Measurements from ENCODE around the gene PARD3.

The PARD3 gene

DNA sequence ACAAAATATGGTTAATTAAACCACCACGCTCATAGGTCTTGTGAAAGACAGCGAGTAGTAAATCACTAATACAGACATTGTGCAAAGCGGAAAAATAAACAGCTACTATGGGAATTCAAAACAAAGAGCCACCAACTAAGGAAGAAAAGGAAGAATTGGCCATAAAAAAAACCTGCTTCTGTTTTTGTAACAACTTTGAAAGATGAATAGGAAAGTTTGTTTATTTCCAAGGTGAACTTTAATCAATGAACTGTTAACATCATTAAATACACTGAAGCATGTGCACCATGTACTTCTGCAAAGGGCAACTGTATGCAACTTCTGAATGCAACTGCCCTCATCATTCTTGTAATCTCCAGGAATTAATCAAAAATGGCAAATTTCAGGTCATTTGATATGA lies 651.1 kb downstream of the PARD3 start:
- Histone ChIP-seq H3K27ac (ENCODE audit: low read depth, low read length) (no peak overlapping the region), H3K27me3 (ENCODE audit: control insufficient read depth in 1 of 2, insufficient read depth in 2 of 2, low read length in 2 of 2) (no peaks in the 10 kb centered on the region), H3K4me3 (ENCODE audit: low read depth in 1 of 2, low read length in 2 of 2) (no peak overlapping the region), H3K36me3 (ENCODE audit: insufficient read depth, low read length) (no peaks in the 10 kb centered on the region), H3K9ac (ENCODE audit: low read length) (no peak overlapping the region), H3K4me1 (ENCODE audit: insufficient read depth, low read length) (no peaks in the 10 kb centered on the region), H3K9me3 (ENCODE audit: low read length) (no peaks in the 10 kb centered on the region)

- Histone ChIP-seq H3K9me3 (ENCODE audit: low read length) (no peaks in the 10 kb centered on the region), H3K9ac (ENCODE audit: low read length) (no peak overlapping the region), H3K36me3 (ENCODE audit: insufficient read depth, low read length) (no peaks in the 10 kb centered on the region), H3K27me3 (ENCODE audit: control insufficient read depth in 1 of 2, insufficient read depth in 2 of 2, low read length in 2 of 2) (no peaks in the 10 kb centered on the region), H3K4me3 (ENCODE audit: low read depth in 1 of 2, low read length in 2 of 2) (no peak overlapping the region), H3K4me1 (ENCODE audit: insufficient read depth, low read length) (no peaks in the 10 kb centered on the region), H3K27ac (ENCODE audit: low read depth, low read length) (no peak overlapping the region)
Measured at GRCh38 chr10:34163075-34163905, 651.8 kb downstream of the PARD3 start.

GRCh38 chr10:34161777-34162370 lies 653.2 kb downstream of the PARD3 start:
- Histone ChIP-seq H3K9me3 (ENCODE audit: low read length) (no peaks in the 10 kb centered on the region), H3K9ac (ENCODE audit: low read length) (no peak overlapping the region), H3K4me3 (ENCODE audit: low read depth in 1 of 2, low read length in 2 of 2) (no peak overlapping the region), H3K36me3 (ENCODE audit: insufficient read depth, low read length) (no peaks in the 10 kb centered on the region), H3K4me1 (ENCODE audit: insufficient read depth, low read length) (peaks cover 2% of the 10 kb centered on the region), H3K27me3 (ENCODE audit: control insufficient read depth in 1 of 2, insufficient read depth in 2 of 2, low read length in 2 of 2) (no peaks in the 10 kb centered on the region), H3K27ac (ENCODE audit: low read depth, low read length) (no peak overlapping the region)

DNA sequence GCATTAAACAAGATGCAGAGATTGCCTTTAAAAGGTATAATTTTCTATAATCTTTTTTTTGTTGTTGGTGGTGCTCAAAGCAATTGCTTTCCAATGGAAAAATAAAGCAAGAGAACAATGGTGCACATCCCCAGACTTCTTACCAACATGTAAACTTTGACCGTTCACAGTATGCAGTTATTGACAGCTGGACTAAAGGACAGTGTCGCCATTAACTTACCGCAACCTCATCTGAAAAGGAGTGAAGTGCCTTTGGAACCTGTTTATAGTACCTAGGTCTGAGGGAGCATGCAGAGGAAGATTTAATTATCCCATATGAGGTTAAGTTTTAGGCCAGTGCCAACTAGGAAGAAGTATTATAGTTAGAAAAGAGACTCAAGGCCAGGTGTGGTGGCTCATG lies 654.5 kb downstream of the PARD3 start:
- H3K4me1 ChIP-seq (ENCODE audit: insufficient read depth, low read length) = peaks cover 6% of the 10 kb centered on the region
- no peak overlapping the region for H3K4me3 ChIP-seq (ENCODE audit: low read depth in 1 of 2, low read length in 2 of 2)
- no peaks in the 10 kb centered on the region for H3K27me3 ChIP-seq (ENCODE audit: control insufficient read depth in 1 of 2, insufficient read depth in 2 of 2, low read length in 2 of 2)
- H3K36me3 ChIP-seq (ENCODE audit: insufficient read depth, low read length) = no peaks in the 10 kb centered on the region
- H3K9ac ChIP-seq (ENCODE audit: low read length) = no peak overlapping the region
- no peaks in the 10 kb centered on the region for H3K9me3 ChIP-seq (ENCODE audit: low read length)
- H3K27ac ChIP-seq (ENCODE audit: low read depth, low read length) = no peak overlapping the region

DNA sequence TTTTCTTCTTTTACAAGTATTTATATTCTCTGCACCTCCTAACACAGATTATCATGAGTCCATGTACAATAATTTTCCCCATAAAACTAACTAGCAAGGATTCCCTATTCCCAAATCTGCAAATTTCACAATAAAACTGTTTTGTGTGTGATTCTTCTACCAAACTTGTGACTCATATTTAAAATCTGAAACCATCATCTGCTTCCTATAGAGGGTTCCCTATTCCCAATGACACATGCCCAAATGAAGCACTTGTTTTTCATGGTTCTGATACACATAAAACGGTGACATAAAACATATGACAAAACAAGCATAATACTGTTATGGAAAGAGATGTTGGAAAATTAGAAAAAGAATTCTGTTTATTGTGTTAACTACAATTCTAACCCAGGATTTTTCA lies 657.6 kb downstream of the PARD3 start:
- no peaks in the 10 kb centered on the region for H3K9me3 ChIP-seq (ENCODE audit: low read length)
- H3K9ac ChIP-seq (ENCODE audit: low read length) = no peak overlapping the region
- H3K4me1 ChIP-seq (ENCODE audit: insufficient read depth, low read length) = peaks cover 6% of the 10 kb centered on the region
- H3K27ac ChIP-seq (ENCODE audit: low read depth, low read length) = no peak overlapping the region
- no peaks in the 10 kb centered on the region for H3K27me3 ChIP-seq (ENCODE audit: control insufficient read depth in 1 of 2, insufficient read depth in 2 of 2, low read length in 2 of 2)
- no peak overlapping the region for H3K4me3 ChIP-seq (ENCODE audit: low read depth in 1 of 2, low read length in 2 of 2)
- H3K36me3 ChIP-seq (ENCODE audit: insufficient read depth, low read length) = no peaks in the 10 kb centered on the region

DNA sequence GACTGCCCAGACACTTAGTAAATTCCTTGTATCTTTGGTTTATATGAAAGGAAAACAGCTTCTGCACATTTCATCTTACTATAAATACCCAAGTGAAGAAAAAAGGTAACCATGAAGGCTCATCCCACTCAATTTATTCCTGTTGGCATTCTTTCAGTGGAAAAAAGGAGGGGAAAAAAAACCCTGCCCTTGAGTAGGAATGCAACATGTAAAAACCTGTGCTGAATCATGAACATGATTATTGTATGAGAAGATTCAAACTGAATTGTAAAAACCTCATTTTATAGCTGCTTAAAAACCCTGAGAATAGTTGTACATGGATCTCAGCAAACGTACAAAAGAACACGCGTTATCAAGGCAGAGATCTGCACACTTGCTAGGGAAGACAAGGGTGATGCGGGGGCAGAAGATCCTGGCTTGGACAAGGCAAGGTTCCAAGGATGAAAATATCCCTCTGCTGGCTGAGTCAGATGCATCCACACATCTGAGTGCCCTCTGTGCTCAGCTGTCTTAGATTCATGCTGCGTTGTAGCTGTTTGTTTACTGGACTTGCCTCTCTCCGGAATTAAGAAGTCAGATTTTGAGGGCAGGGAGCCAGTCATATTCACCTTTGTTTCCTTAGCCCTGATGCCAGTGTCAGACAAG lies 658.2 kb downstream of the PARD3 start:
- Histone ChIP-seq H3K36me3 (ENCODE audit: insufficient read depth, low read length) (no peaks in the 10 kb centered on the region), H3K27ac (ENCODE audit: low read depth, low read length) (no peak overlapping the region), H3K4me3 (ENCODE audit: low read depth in 1 of 2, low read length in 2 of 2) (no peak overlapping the region), H3K9me3 (ENCODE audit: low read length) (no peaks in the 10 kb centered on the region), H3K27me3 (ENCODE audit: control insufficient read depth in 1 of 2, insufficient read depth in 2 of 2, low read length in 2 of 2) (no peaks in the 10 kb centered on the region), H3K4me1 (ENCODE audit: insufficient read depth, low read length) (peaks cover 6% of the 10 kb centered on the region), H3K9ac (ENCODE audit: low read length) (no peak overlapping the region)

GRCh38 chr10:34155812-34156211 lies 659.3 kb downstream of the PARD3 start:
- H3K27ac ChIP-seq (ENCODE audit: low read depth, low read length) = no peak overlapping the region
- no peak overlapping the region for H3K4me3 ChIP-seq (ENCODE audit: low read depth in 1 of 2, low read length in 2 of 2)
- H3K36me3 ChIP-seq (ENCODE audit: insufficient read depth, low read length) = no peaks in the 10 kb centered on the region
- H3K4me1 ChIP-seq (ENCODE audit: insufficient read depth, low read length) = peaks cover 6% of the 10 kb centered on the region
- no peaks in the 10 kb centered on the region for H3K27me3 ChIP-seq (ENCODE audit: control insufficient read depth in 1 of 2, insufficient read depth in 2 of 2, low read length in 2 of 2)
- no peak overlapping the region for H3K9ac ChIP-seq (ENCODE audit: low read length)
- no peaks in the 10 kb centered on the region for H3K9me3 ChIP-seq (ENCODE audit: low read length)

DNA sequence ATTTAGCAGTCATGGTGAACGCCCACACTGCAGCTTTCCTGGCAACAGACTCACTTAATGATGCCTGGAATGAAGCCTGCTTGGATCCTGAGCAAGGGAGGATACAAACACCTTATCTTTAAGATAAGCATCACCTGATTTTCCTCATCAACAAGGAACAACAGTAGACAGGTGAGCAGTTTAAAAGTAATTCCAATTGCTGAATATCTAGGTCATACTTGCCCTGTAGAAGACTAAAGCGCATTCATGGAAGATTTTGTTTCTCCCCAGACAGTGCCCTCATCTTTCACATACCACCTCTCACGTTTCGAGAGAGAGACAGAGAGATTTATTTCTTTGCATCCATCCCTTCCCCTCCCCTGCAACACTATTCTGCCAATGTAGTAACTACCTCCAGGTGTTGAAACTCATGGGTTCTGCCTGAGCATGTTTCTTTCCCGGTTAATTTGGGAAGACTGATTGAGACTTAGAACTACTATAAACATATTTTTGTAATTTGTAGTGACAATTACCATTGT lies 660.7 kb downstream of the PARD3 start:
- no peaks in the 10 kb centered on the region for H3K27me3 ChIP-seq (ENCODE audit: control insufficient read depth in 1 of 2, insufficient read depth in 2 of 2, low read length in 2 of 2)
- H3K4me3 ChIP-seq (ENCODE audit: low read depth in 1 of 2, low read length in 2 of 2) = no peak overlapping the region
- H3K36me3 ChIP-seq (ENCODE audit: insufficient read depth, low read length) = no peaks in the 10 kb centered on the region
- no peaks in the 10 kb centered on the region for H3K9me3 ChIP-seq (ENCODE audit: low read length)
- no peak overlapping the region for H3K9ac ChIP-seq (ENCODE audit: low read length)
- peaks cover 6% of the 10 kb centered on the region for H3K4me1 ChIP-seq (ENCODE audit: insufficient read depth, low read length)
- no peak overlapping the region for H3K27ac ChIP-seq (ENCODE audit: low read depth, low read length)

- Histone ChIP-seq H3K36me3 (ENCODE audit: insufficient read depth, low read length) (no peaks in the 10 kb centered on the region), H3K4me3 (ENCODE audit: low read depth in 1 of 2, low read length in 2 of 2) (no peak overlapping the region), H3K4me1 (ENCODE audit: insufficient read depth, low read length) (peaks cover 6% of the 10 kb centered on the region), H3K9ac (ENCODE audit: low read length) (no peak overlapping the region), H3K9me3 (ENCODE audit: low read length) (no peaks in the 10 kb centered on the region), H3K27ac (ENCODE audit: low read depth, low read length) (no peak overlapping the region), H3K27me3 (ENCODE audit: control insufficient read depth in 1 of 2, insufficient read depth in 2 of 2, low read length in 2 of 2) (no peaks in the 10 kb centered on the region)
Measured at GRCh38 chr10:34153663-34154382, 661.3 kb downstream of the PARD3 start.

DNA sequence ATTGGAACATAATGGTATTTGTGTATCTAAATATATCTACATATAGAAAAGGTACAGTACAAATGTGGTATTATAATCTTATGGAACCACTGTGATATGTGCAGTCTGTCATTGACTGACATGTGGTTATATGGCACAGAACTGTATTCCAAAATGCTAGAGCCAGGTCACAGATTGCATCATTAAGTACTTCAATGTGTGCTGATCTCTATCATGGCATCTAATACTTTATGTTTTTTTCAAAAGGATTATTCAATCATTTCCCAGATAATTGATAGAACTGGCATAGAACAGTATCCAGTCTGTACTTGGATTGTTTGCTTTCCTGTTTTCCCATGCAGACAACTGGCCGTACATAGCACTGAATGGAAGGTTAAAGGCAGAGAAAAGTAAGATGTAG lies 662.7 kb downstream of the PARD3 start:
- Histone ChIP-seq H3K4me3 (ENCODE audit: low read depth in 1 of 2, low read length in 2 of 2) (no peak overlapping the region), H3K27ac (ENCODE audit: low read depth, low read length) (no peak overlapping the region), H3K36me3 (ENCODE audit: insufficient read depth, low read length) (no peaks in the 10 kb centered on the region), H3K9ac (ENCODE audit: low read length) (no peak overlapping the region), H3K4me1 (ENCODE audit: insufficient read depth, low read length) (peaks cover 6% of the 10 kb centered on the region), H3K9me3 (ENCODE audit: low read length) (no peaks in the 10 kb centered on the region), H3K27me3 (ENCODE audit: control insufficient read depth in 1 of 2, insufficient read depth in 2 of 2, low read length in 2 of 2) (no peaks in the 10 kb centered on the region)

- H3K4me1 ChIP-seq (ENCODE audit: insufficient read depth, low read length) = peaks cover 5% of the 10 kb centered on the region
- H3K9ac ChIP-seq (ENCODE audit: low read length) = no peak overlapping the region
- H3K9me3 ChIP-seq (ENCODE audit: low read length) = no peaks in the 10 kb centered on the region
- no peak overlapping the region for H3K27ac ChIP-seq (ENCODE audit: low read depth, low read length)
- no peak overlapping the region for H3K4me3 ChIP-seq (ENCODE audit: low read depth in 1 of 2, low read length in 2 of 2)
- no peaks in the 10 kb centered on the region for H3K36me3 ChIP-seq (ENCODE audit: insufficient read depth, low read length)
- no peaks in the 10 kb centered on the region for H3K27me3 ChIP-seq (ENCODE audit: control insufficient read depth in 1 of 2, insufficient read depth in 2 of 2, low read length in 2 of 2)
Measured at GRCh38 chr10:34151931-34152330, 663.2 kb downstream of the PARD3 start.

All from muscle layer of colon (tissue), 2 donors.